Subcutaneous abdominal adipose tissue (tissue), 5 donors: ENCODE data around the gene GALNTL6.

Source experiments
- H3K27ac ChIP-seq: one replicate; pipeline ENCODE4 v1.7.0; 2013; ENCODE audit warnings: low read depth, mild to moderate bottlenecking, inconsistent platforms, low read length, moderate library complexity
- H3K27me3 ChIP-seq, 5 donors: one replicate each; pipeline ENCODE4 v1.7.0; 2013; ENCODE audit warnings: low read length in 5 of 5, inconsistent platforms in 1 of 5; ENCODE audit not compliant: control insufficient read depth in 5 of 5, insufficient read depth in 4 of 5
- H3K36me3 ChIP-seq, 5 donors: one replicate each; pipeline ENCODE4 v1.7.0; 2013; ENCODE audit warnings: low read length in 5 of 5; ENCODE audit not compliant: control insufficient read depth in 5 of 5, insufficient read depth in 5 of 5
- H3K4me1 ChIP-seq, 5 donors: one replicate each; pipeline ENCODE4 v1.7.0; 2013; ENCODE audit warnings: low read length in 5 of 5, mild to moderate bottlenecking in 3 of 5, moderate library complexity in 1 of 5; ENCODE audit not compliant: control insufficient read depth in 5 of 5, insufficient read depth in 5 of 5
- H3K4me3 ChIP-seq, 5 donors: one replicate each; pipeline ENCODE4 v1.7.0; 2013; ENCODE audit warnings: low read length in 5 of 5, low read depth in 1 of 5
- H3K9ac ChIP-seq, 5 donors: one replicate each; pipeline ENCODE4 v1.7.0; 2013; ENCODE audit warnings: low read length in 5 of 5, mild to moderate bottlenecking in 4 of 5, moderate library complexity in 3 of 5
- H3K9me3 ChIP-seq, 5 donors: one replicate each; pipeline ENCODE4 v1.7.0; 2013; ENCODE audit warnings: low read length in 5 of 5; ENCODE audit not compliant: control insufficient read depth in 5 of 5
- donor health status: healthy.
- donor health status: healthy.
- donor health status: healthy.
- donor health status: healthy.
- donor health status: healthy.

GALNTL6 gene

GRCh38 chr4:172083272-172083671 is 270.1 kb downstream of the GALNTL6 start:
- Histone ChIP-seq H3K27ac (no peak overlapping the region), H3K9ac (no peak overlapping the region), H3K4me1 (no peaks in the 10 kb centered on the region), H3K4me3 (no peak overlapping the region), H3K9me3 (no peaks in the 10 kb centered on the region), H3K36me3 (no peaks in the 10 kb centered on the region), H3K27me3 (no peaks in the 10 kb centered on the region)

- Histone ChIP-seq H3K9ac (no peak overlapping the region), H3K4me1 (no peaks in the 10 kb centered on the region), H3K4me3 (no peak overlapping the region), H3K27ac (no peak overlapping the region), H3K36me3 (no peaks in the 10 kb centered on the region), H3K9me3 (no peaks in the 10 kb centered on the region), H3K27me3 (no peaks in the 10 kb centered on the region)
These were observed 275.4 kb downstream of the GALNTL6 start for GRCh38 chr4:172088556-172088955.

GRCh38 chr4:172095161-172095560 is 282.0 kb downstream of the GALNTL6 start:
- Histone ChIP-seq H3K27ac (no peak overlapping the region), H3K27me3 (peaks cover 0 to 2% (median 0%) of the 10 kb centered on the region in 5 donors), H3K4me3 (no peak overlapping the region), H3K9me3 (no peaks in the 10 kb centered on the region), H3K36me3 (no peaks in the 10 kb centered on the region), H3K4me1 (no peaks in the 10 kb centered on the region), H3K9ac (no peak overlapping the region)

GRCh38 chr4:172096786-172097185 is 283.6 kb downstream of the GALNTL6 start:
- no peak overlapping the region for H3K4me3 ChIP-seq
- H3K9ac ChIP-seq = no peak overlapping the region
- no peaks in the 10 kb centered on the region for H3K9me3 ChIP-seq
- H3K27me3 ChIP-seq = peaks cover 0 to 2% (median 0%) of the 10 kb centered on the region in 5 donors
- no peaks in the 10 kb centered on the region for H3K4me1 ChIP-seq
- H3K27ac ChIP-seq = no peak overlapping the region
- H3K36me3 ChIP-seq = no peaks in the 10 kb centered on the region

- no peak overlapping the region for H3K9ac ChIP-seq
- H3K9me3 ChIP-seq = no peaks in the 10 kb centered on the region
- H3K27ac ChIP-seq = no peak overlapping the region
- H3K4me1 ChIP-seq = no peaks in the 10 kb centered on the region
- H3K36me3 ChIP-seq = no peaks in the 10 kb centered on the region
- peaks cover 0 to 2% (median 0%) of the 10 kb centered on the region in 5 donors for H3K27me3 ChIP-seq
- no peak overlapping the region for H3K4me3 ChIP-seq
These were observed 286.2 kb downstream of the GALNTL6 start for GRCh38 chr4:172099376-172099775.

- Histone ChIP-seq H3K36me3 (no peaks in the 10 kb centered on the region), H3K27me3 (no peaks in the 10 kb centered on the region), H3K4me1 (no peaks in the 10 kb centered on the region), H3K4me3 (no peak overlapping the region), H3K9ac (no peak overlapping the region), H3K9me3 (no peaks in the 10 kb centered on the region), H3K27ac (no peak overlapping the region)
These were observed 290.3 kb downstream of the GALNTL6 start for GRCh38 chr4:172103456-172103855.

GRCh38 chr4:172104539-172104938 is 291.3 kb downstream of the GALNTL6 start:
- no peak overlapping the region for H3K27ac ChIP-seq
- no peaks in the 10 kb centered on the region for H3K36me3 ChIP-seq
- H3K4me3 ChIP-seq = no peak overlapping the region
- no peaks in the 10 kb centered on the region for H3K27me3 ChIP-seq
- no peaks in the 10 kb centered on the region for H3K4me1 ChIP-seq
- no peak overlapping the region for H3K9ac ChIP-seq
- H3K9me3 ChIP-seq = no peaks in the 10 kb centered on the region

GRCh38 chr4:172105918-172106317 is 292.7 kb downstream of the GALNTL6 start:
- H3K27ac ChIP-seq = no peak overlapping the region
- H3K9me3 ChIP-seq = no peaks in the 10 kb centered on the region
- no peaks in the 10 kb centered on the region for H3K4me1 ChIP-seq
- no peak overlapping the region for H3K9ac ChIP-seq
- no peak overlapping the region for H3K4me3 ChIP-seq
- H3K36me3 ChIP-seq = no peaks in the 10 kb centered on the region
- no peaks in the 10 kb centered on the region for H3K27me3 ChIP-seq

- no peaks in the 10 kb centered on the region for H3K4me1 ChIP-seq
These were observed 296.3 kb downstream of the GALNTL6 start for GRCh38 chr4:172109466-172109865.

GRCh38 chr4:172124656-172125308 is 311.6 kb downstream of the GALNTL6 start:
- no peak overlapping the region for H3K9ac ChIP-seq
- H3K4me1 ChIP-seq = no peaks in the 10 kb centered on the region
- no peaks in the 10 kb centered on the region for H3K36me3 ChIP-seq
- no peaks in the 10 kb centered on the region for H3K27me3 ChIP-seq
- no peaks in the 10 kb centered on the region for H3K9me3 ChIP-seq
- H3K27ac ChIP-seq = no peak overlapping the region
- H3K4me3 ChIP-seq = no peak overlapping the region

More at GRCh38 chr4:172109466-172109865, 296.3 kb downstream of the GALNTL6 start:
- H3K27ac ChIP-seq = no peak overlapping the region
- H3K9me3 ChIP-seq = no peaks in the 10 kb centered on the region
- H3K4me3 ChIP-seq = no peak overlapping the region
- H3K36me3 ChIP-seq = no peaks in the 10 kb centered on the region
- H3K9ac ChIP-seq = no peak overlapping the region
- no peaks in the 10 kb centered on the region for H3K27me3 ChIP-seq
